Measurements from ENCODE around the gene VSTM2B. TPM values are rescaled to one million over a fixed set of nuclear protein-coding genes. Genes with fewer than 3 reads are reported as not detected.

VSTM2B gene
- total and polyA plus RNA-seq, 7 experiments from 2014 or later = 0.24 TPM; not detected in 6

DNA sequence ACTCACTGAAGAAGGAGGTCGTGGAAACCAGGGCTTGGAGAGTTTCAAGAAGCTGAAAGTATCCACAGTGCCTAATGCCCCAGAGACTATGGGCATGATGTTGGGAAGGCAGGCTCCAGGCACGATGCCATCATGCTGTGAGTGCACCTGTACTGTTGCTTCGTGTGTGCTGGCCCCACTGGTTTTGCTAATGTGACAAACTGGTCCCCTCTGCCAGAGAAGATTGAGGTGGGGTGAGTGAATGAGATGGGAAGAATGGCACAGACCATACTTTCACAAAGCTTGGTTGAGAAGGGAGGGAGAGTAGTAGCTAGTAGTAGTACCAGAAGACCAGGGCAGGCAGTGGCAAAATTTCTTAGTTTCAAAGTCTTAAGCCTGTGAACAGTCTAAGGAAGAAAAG is 61.3 kb downstream of the VSTM2B start:
- H3K36me3 Mint-ChIP-seq = peaks cover 0 to 7% (median 0%) of the 10 kb centered on the region in 5 donors
- H3K4me3 Mint-ChIP-seq = peak overlapping the region in 1 of 10 donors; percentile 32
- intact Hi-C loops (cut with micrococcal nuclease) = loop anchor here in 1 of 2 donors (1.0 to 5.0 kb wide), 3 partner anchors 19 to 127 kb away; partner anchors contain the start of genes POP4 and VSTM2B
- H3K4me1 ChIP-seq (ENCODE audit: control insufficient read depth in 2 of 2, insufficient read depth in 2 of 2, low read length in 2 of 2) = peaks cover 0 to 9% of the 10 kb centered on the region in 2 donors
- peaks cover 0 to 33% (median 0%) of the 10 kb centered on the region in 7 donors for H3K4me1 Mint-ChIP-seq
- CTCF ChIA-PET = no interaction called here
- peak overlapping the region in 3 of 9 donors; percentile 4 to 88 (median 6) for H3K27ac Mint-ChIP-seq
- H3K9me3 Mint-ChIP-seq = peaks cover 0 to 12% (median 2%) of the 10 kb centered on the region in 11 donors
- no peak overlapping the region for H3K27ac ChIP-seq (ENCODE audit: low read depth, low read length)
- no peaks in the 10 kb centered on the region for H3K27me3 ChIP-seq (ENCODE audit: control insufficient read depth in 2 of 2, insufficient read depth in 2 of 2, low read length in 2 of 2)
- H3K27me3 Mint-ChIP-seq = peaks cover 20 to 42% (median 35%) of the 10 kb centered on the region in 5 donors
- H3K4me3 ChIP-seq (ENCODE audit: low read length) = no peak overlapping the region
- H3K36me3 ChIP-seq (ENCODE audit: control insufficient read depth in 2 of 3, insufficient read depth in 3 of 3, low read length in 3 of 3) = no peaks in the 10 kb centered on the region
- DNase-seq = no peak
- no peaks in the 10 kb centered on the region for H3K9me3 ChIP-seq (ENCODE audit: control insufficient read depth in 2 of 3, low read length in 3 of 3)
- ATAC-seq = no peak
- POLR2A ChIA-PET = no interaction called here

DNA sequence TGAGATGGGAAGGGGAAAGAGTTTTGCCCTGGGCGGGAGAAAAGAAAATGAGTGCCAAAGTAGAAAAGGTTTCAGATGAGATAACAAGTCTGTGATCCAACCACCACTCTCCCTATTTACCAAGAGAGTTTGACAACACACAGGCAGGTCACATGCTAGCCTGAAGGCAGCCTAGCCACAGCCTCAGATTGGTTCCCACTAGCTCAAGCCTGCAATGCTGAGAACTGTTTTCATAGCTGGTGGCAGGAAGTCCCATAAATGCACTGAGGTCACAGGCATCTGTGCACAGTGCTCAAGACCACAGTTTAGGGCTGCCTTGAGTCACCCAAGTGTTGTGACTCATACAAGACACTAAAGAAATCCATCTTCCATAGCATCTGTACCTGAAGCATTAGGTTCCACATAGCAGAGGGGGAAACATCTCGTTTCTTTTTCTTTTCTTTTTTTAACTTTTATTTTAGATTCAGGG is 61.8 kb downstream of the VSTM2B start:
- H3K36me3 Mint-ChIP-seq = peaks cover 0 to 7% (median 0%) of the 10 kb centered on the region in 5 donors
- H3K4me3 ChIP-seq (ENCODE audit: low read length) = no peak overlapping the region
- peaks cover 0 to 12% (median 2%) of the 10 kb centered on the region in 11 donors for H3K9me3 Mint-ChIP-seq
- peak overlapping the region in 3 of 9 donors; percentile 4 to 88 (median 6) for H3K27ac Mint-ChIP-seq
- intact Hi-C loops (cut with micrococcal nuclease) = loop anchor here in 1 of 2 donors (1.0 to 5.0 kb wide), 3 partner anchors 19 to 127 kb away; partner anchors contain the start of genes POP4 and VSTM2B
- H3K4me1 ChIP-seq (ENCODE audit: control insufficient read depth in 2 of 2, insufficient read depth in 2 of 2, low read length in 2 of 2) = peaks cover 0 to 9% of the 10 kb centered on the region in 2 donors
- H3K4me3 Mint-ChIP-seq = peak overlapping the region in 1 of 10 donors; percentile 32
- CTCF ChIA-PET = no interaction called here
- H3K9me3 ChIP-seq (ENCODE audit: control insufficient read depth in 2 of 3, low read length in 3 of 3) = no peaks in the 10 kb centered on the region
- peaks cover 22 to 45% (median 38%) of the 10 kb centered on the region in 5 donors for H3K27me3 Mint-ChIP-seq
- no peak overlapping the region for H3K27ac ChIP-seq (ENCODE audit: low read depth, low read length)
- peak; percentile 92 for ATAC-seq
- H3K27me3 ChIP-seq (ENCODE audit: control insufficient read depth in 2 of 2, insufficient read depth in 2 of 2, low read length in 2 of 2) = no peaks in the 10 kb centered on the region
- peak in 1 of 9 donors; percentile 69 for DNase-seq
- H3K36me3 ChIP-seq (ENCODE audit: control insufficient read depth in 2 of 3, insufficient read depth in 3 of 3, low read length in 3 of 3) = no peaks in the 10 kb centered on the region
- POLR2A ChIA-PET = no interaction called here
- peaks cover 0 to 33% (median 0%) of the 10 kb centered on the region in 7 donors for H3K4me1 Mint-ChIP-seq

DNA sequence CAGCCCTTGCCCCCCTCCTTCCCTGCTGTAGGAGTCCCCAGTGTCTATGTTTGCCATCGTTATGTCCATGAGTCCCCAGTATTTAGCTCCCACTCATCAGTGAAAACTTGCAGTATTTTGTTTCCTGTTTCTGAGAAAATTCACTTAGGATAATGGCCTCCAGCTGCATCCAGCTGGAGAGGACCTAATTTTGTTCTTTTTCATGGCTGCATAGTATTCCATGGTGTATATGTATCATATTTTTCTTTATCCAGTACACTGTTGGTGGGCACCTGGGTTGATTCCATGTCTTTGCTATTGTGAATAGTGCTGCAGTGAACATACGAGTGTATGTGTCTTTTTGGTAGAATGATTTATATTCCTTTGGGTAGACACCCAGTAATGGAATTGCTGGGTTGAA is 62.3 kb downstream of the VSTM2B start:
- H3K9me3 Mint-ChIP-seq = peaks cover 0 to 12% (median 2%) of the 10 kb centered on the region in 11 donors
- ATAC-seq (no peak), DNase-seq (no peak)
- H3K27ac Mint-ChIP-seq = peak overlapping the region in 1 of 9 donors; percentile 88
- H3K4me1 Mint-ChIP-seq = peaks cover 0 to 33% (median 0%) of the 10 kb centered on the region in 7 donors
- Histone ChIP-seq H3K9me3 (ENCODE audit: control insufficient read depth in 2 of 3, low read length in 3 of 3) (no peaks in the 10 kb centered on the region), H3K4me1 (ENCODE audit: control insufficient read depth in 2 of 2, insufficient read depth in 2 of 2, low read length in 2 of 2) (peaks cover 0 to 9% of the 10 kb centered on the region in 2 donors), H3K27ac (ENCODE audit: low read depth, low read length) (no peak overlapping the region), H3K4me3 (ENCODE audit: low read length) (no peak overlapping the region), H3K27me3 (ENCODE audit: control insufficient read depth in 2 of 2, insufficient read depth in 2 of 2, low read length in 2 of 2) (no peaks in the 10 kb centered on the region), H3K36me3 (ENCODE audit: control insufficient read depth in 2 of 3, insufficient read depth in 3 of 3, low read length in 3 of 3) (no peaks in the 10 kb centered on the region)
- ChIA-PET CTCF (no interaction called here), POLR2A (no interaction called here)
- intact Hi-C loops (cut with micrococcal nuclease) = loop anchor here in 1 of 2 donors (5.0 kb wide), 1 partner anchor 61 kb away; the partner anchor contains the start of gene VSTM2B
- peaks cover 0 to 7% (median 0%) of the 10 kb centered on the region in 5 donors for H3K36me3 Mint-ChIP-seq
- H3K27me3 Mint-ChIP-seq = peaks cover 26 to 48% (median 36%) of the 10 kb centered on the region in 5 donors
- no peak overlapping the region for H3K4me3 Mint-ChIP-seq

DNA sequence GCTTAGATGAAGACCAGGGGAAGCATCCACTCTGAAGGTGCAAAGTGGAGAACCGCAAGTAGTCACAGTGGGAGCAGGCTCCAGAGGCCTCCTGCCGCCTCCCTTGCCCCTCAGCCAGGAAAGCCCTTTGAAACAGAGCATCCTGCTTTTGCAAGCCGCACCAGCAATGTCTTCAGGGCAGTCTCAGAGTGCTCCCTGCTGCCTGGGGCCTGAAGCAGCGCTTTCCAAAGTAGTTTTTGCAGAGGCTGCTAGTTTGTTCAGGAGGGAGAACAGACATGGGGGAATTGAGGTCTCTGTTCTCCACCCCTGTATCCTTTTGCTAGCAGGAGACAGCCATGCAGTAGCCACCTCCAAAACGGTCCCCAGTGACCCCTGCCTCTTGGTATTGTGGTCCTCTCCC is 64.5 kb downstream of the VSTM2B start:
- peaks cover 0 to 9% of the 10 kb centered on the region in 2 donors for H3K4me1 ChIP-seq (ENCODE audit: control insufficient read depth in 2 of 2, insufficient read depth in 2 of 2, low read length in 2 of 2)
- H3K36me3 ChIP-seq (ENCODE audit: control insufficient read depth in 2 of 3, insufficient read depth in 3 of 3, low read length in 3 of 3) = no peaks in the 10 kb centered on the region
- peaks cover 31 to 54% (median 40%) of the 10 kb centered on the region in 5 donors for H3K27me3 Mint-ChIP-seq
- ATAC-seq (no peak), DNase-seq (no peak)
- POLR2A ChIA-PET = no interaction called here
- no peak overlapping the region for H3K27ac Mint-ChIP-seq
- H3K9me3 ChIP-seq (ENCODE audit: control insufficient read depth in 2 of 3, low read length in 3 of 3) = no peaks in the 10 kb centered on the region
- no peaks in the 10 kb centered on the region for H3K27me3 ChIP-seq (ENCODE audit: control insufficient read depth in 2 of 2, insufficient read depth in 2 of 2, low read length in 2 of 2)
- no peak overlapping the region for H3K4me3 ChIP-seq (ENCODE audit: low read length)
- H3K4me1 Mint-ChIP-seq = peaks cover 0 to 24% (median 0%) of the 10 kb centered on the region in 7 donors
- H3K4me3 Mint-ChIP-seq = no peak overlapping the region
- peaks cover 0 to 12% (median 0%) of the 10 kb centered on the region in 11 donors for H3K9me3 Mint-ChIP-seq
- no peak overlapping the region for H3K27ac ChIP-seq (ENCODE audit: low read depth, low read length)
- peaks cover 0 to 7% (median 0%) of the 10 kb centered on the region in 5 donors for H3K36me3 Mint-ChIP-seq
- intact Hi-C loops (cut with micrococcal nuclease) = no loop called here
- CTCF ChIA-PET = no interaction called here

DNA sequence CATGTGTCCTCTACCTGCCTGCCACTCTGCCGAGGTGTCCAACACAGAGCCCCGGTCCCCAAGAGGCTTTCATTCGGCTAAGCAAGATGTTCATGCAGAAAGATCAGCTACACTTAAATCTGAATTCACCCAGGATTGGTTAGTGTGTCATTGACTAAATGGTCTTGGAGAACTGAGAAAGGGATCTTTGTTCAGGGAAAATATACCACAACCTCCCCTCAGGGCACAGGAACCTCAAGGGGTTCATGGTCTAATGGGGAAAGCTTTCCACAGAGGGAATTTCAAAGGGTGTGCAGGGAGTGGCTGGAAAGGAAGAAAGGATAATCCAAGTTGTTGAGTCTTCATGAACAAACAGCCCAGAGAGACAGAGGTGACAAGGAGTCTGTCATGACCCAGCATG is 65.9 kb downstream of the VSTM2B start:
- CTCF ChIA-PET = no interaction called here

DNA sequence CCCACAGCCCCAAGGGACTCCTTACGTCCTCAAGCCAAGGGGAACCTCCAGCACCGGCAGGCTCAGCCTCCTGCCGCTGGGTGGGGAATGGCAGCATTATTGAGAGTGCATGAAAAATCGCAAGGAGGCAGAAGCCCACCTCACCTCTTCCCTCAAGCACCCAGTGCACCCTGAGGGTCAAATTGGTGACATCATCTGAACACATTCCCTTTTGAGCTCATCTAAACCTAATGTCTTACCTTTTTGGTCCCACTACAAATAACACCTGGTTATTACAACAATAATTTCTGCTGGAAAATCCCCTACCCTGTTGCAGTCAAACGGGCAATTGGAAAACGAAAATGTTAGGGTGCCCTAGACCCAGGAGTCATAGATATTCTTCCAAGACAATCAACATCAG is 68.1 kb downstream of the VSTM2B start:
- H3K27ac Mint-ChIP-seq = no peak overlapping the region
- H3K4me3 ChIP-seq (ENCODE audit: low read length) = no peak overlapping the region
- ChIA-PET CTCF (no interaction called here), POLR2A (interaction anchor here (1.0 kb wide), 1 partner anchor 12 kb away, joined by 3 read pairs; the partner anchor contains the start of gene POP4)
- H3K27ac ChIP-seq (ENCODE audit: low read depth, low read length) = no peak overlapping the region
- peaks cover 0 to 6% (median 0%) of the 10 kb centered on the region in 5 donors for H3K36me3 Mint-ChIP-seq
- DNase-seq = no peak
- intact Hi-C loops (cut with micrococcal nuclease) = no loop called here
- no peak overlapping the region for H3K4me3 Mint-ChIP-seq
- H3K9me3 Mint-ChIP-seq = peaks cover 0 to 12% (median 0%) of the 10 kb centered on the region in 11 donors
- no peaks in the 10 kb centered on the region for H3K36me3 ChIP-seq (ENCODE audit: control insufficient read depth in 2 of 3, insufficient read depth in 3 of 3, low read length in 3 of 3)
- ATAC-seq = no peak
- H3K27me3 Mint-ChIP-seq = peaks cover 32 to 45% (median 34%) of the 10 kb centered on the region in 5 donors
- H3K27me3 ChIP-seq (ENCODE audit: control insufficient read depth in 2 of 2, insufficient read depth in 2 of 2, low read length in 2 of 2) = no peaks in the 10 kb centered on the region
- H3K4me1 ChIP-seq (ENCODE audit: control insufficient read depth in 2 of 2, insufficient read depth in 2 of 2, low read length in 2 of 2) = no peaks in the 10 kb centered on the region
- H3K4me1 Mint-ChIP-seq = peaks cover 0 to 4% (median 0%) of the 10 kb centered on the region in 7 donors
- H3K9me3 ChIP-seq (ENCODE audit: control insufficient read depth in 2 of 3, low read length in 3 of 3) = no peaks in the 10 kb centered on the region

More for the DNA sequence above, 65.9 kb downstream of the VSTM2B start:
- H3K27me3 ChIP-seq (ENCODE audit: control insufficient read depth in 2 of 2, insufficient read depth in 2 of 2, low read length in 2 of 2) = no peaks in the 10 kb centered on the region
- intact Hi-C loops (cut with micrococcal nuclease) = no loop called here
- Mint-ChIP-seq H3K36me3 (peaks cover 0 to 7% (median 0%) of the 10 kb centered on the region in 5 donors), H3K9me3 (peaks cover 0 to 12% (median 0%) of the 10 kb centered on the region in 11 donors), H3K4me3 (no peak overlapping the region), H3K4me1 (peaks cover 0 to 19% (median 0%) of the 10 kb centered on the region in 7 donors), H3K27me3 (peaks cover 28 to 51% (median 36%) of the 10 kb centered on the region in 5 donors), H3K27ac (no peak overlapping the region)
- H3K9me3 ChIP-seq (ENCODE audit: control insufficient read depth in 2 of 3, low read length in 3 of 3) = no peaks in the 10 kb centered on the region
- H3K4me3 ChIP-seq (ENCODE audit: low read length) = no peak overlapping the region
- POLR2A ChIA-PET = no interaction called here
- no peak overlapping the region for H3K27ac ChIP-seq (ENCODE audit: low read depth, low read length)
- DNase-seq = no peak
- no peak for ATAC-seq
- H3K36me3 ChIP-seq (ENCODE audit: control insufficient read depth in 2 of 3, insufficient read depth in 3 of 3, low read length in 3 of 3) = no peaks in the 10 kb centered on the region
- peaks cover 0 to 9% of the 10 kb centered on the region in 2 donors for H3K4me1 ChIP-seq (ENCODE audit: control insufficient read depth in 2 of 2, insufficient read depth in 2 of 2, low read length in 2 of 2)

Measured in naive thymus-derived CD4-positive, alpha-beta T cell (primary cell).